GM12873 (cell line): ENCODE data around the gene FRAS1.

Source experiments
- CTCF ChIP-seq: IDR thresholded peaks from 2 replicates; pipeline ENCODE4 v1.5.1; 2012; ENCODE audit warnings: low read depth, mild to moderate bottlenecking, moderate library complexity, low read length, control low read depth; ENCODE audit not compliant: insufficient read depth; ENCODE audit errors: missing control alignments

Gene FRAS1

GRCh38 chr4:78268597-78268996 lies 211.5 kb downstream of the FRAS1 start:
- no peak for TF ChIP-seq CTCF

GRCh38 chr4:78286281-78286680 lies 229.2 kb downstream of the FRAS1 start:
- no peak for TF ChIP-seq CTCF

GRCh38 chr4:78288327-78288726 lies 231.2 kb downstream of the FRAS1 start:
- TF ChIP-seq CTCF: no peak

GRCh38 chr4:78291277-78291676 lies 234.2 kb downstream of the FRAS1 start:
- no peak for TF ChIP-seq CTCF

- no peak for TF ChIP-seq CTCF
These were observed 235.2 kb downstream of the FRAS1 start for GRCh38 chr4:78292341-78292740.

GRCh38 chr4:78292856-78293255 lies 235.7 kb downstream of the FRAS1 start:
- TF ChIP-seq CTCF: no peak

GRCh38 chr4:78293348-78293747 lies 236.2 kb downstream of the FRAS1 start:
- no peak for TF ChIP-seq CTCF
